Thyroid gland (tissue), 4 donors: ENCODE data around the gene POLR2B. TPM values are rescaled to one million over a fixed set of nuclear protein-coding genes. Genes with fewer than 3 reads are reported as not detected.

ENCODE experiments used
- DNase-seq, 2 donors: peaks; one replicate each; pipeline ENCODE4 v3.0.0-alpha.2; 2019
- H3K27ac ChIP-seq, 3 donors: fragments of 200-600 bp; sonication (generic); 1 replicate in 2 of 3; 2 replicates in 1 of 3; pipeline ENCODE4 v1.5.1; 2016 to 2019; ENCODE audit warnings: mild to moderate bottlenecking in 1 of 3, moderate library complexity in 1 of 3
- H3K27me3 ChIP-seq: fragments of 200-600 bp; sonication (generic); one replicate; pipeline ENCODE4 v1.5.1; 2019
- H3K36me3 ChIP-seq, 2 donors: fragments of 200-600 bp; sonication (generic); one replicate each; pipeline ENCODE4 v1.5.1; 2016 to 2019
- H3K4me1 ChIP-seq, 2 donors: fragments of 200-600 bp; sonication (generic); one replicate each; pipeline ENCODE4 v1.5.1; 2017 to 2019
- H3K4me3 ChIP-seq, 3 donors: fragments of 200-600 bp; sonication (generic); replicated peaks in 1 of 3; 1 replicate in 2 of 3; 2 replicates in 1 of 3; pipeline ENCODE4 v1.5.1; 2016; ENCODE audit warnings: mild to moderate bottlenecking in 1 of 3
- H3K9me3 ChIP-seq: fragments of 200-600 bp; sonication (generic); one replicate; pipeline ENCODE4 v1.5.1; 2017
- CTCF ChIP-seq, 6 experiments: fragments of 200-600 bp in 3 of 6; fragments of 450-650 bp in 3 of 6; sonication (generic) in 3 of 6; IDR thresholded peaks; one replicate each; pipeline ENCODE4 v1.5.1; 2016 to 2019; ENCODE audit warnings: antibody characterized with exemption in 6 of 6, mild to moderate bottlenecking in 2 of 6, inconsistent platforms in 1 of 6, moderate library complexity in 1 of 6
- POLR2A ChIP-seq, 2 donors: fragments of 450-650 bp; IDR thresholded peaks; one replicate each; pipeline ENCODE4 v1.6.1; 2017; ENCODE audit warnings: antibody characterized with exemption in 2 of 2, mild to moderate bottlenecking in 2 of 2, moderate library complexity in 1 of 2
- WGBS, 2 donors: methylation state at CpG; one replicate each; pipeline ENCODE4 v1.1.5; 2017; 5-methylcytosine and 5-hydroxymethylcytosine counted together
- intact Hi-C: fragments of 100-400 bp; cut with DNase I; formaldehyde crosslinking; loops from one replicate; pipeline ENCODE4 v1.15.1; 2023
- total RNA-seq, 4 donors: library from RNA; depleted of rRNA; stranded (reverse); fragments of >200 nt; gene quantifications; one replicate each; pipeline ENCODE4 v1.2.3, GENCODE V29; 2016

The POLR2B gene
- total RNA-seq, 4 donors from 2014 or later, result 82.1 to 111 (median 84.2) TPM

GRCh38 chr4:57063518-57063917 lies 84.8 kb downstream of the POLR2B start:
- Histone ChIP-seq H3K36me3 (no peaks in the 10 kb centered on the region), H3K4me3 (no peak overlapping the region), H3K9me3 (no peaks in the 10 kb centered on the region), H3K4me1 (peaks cover 22 to 40% of the 10 kb centered on the region in 2 donors), H3K27me3 (no peaks in the 10 kb centered on the region), H3K27ac (peak overlapping the region; percentile 57 to 93 (median 72))
- WGBS, 2 donors, result 68 to 88% methylated on average over 1 of the region's 1 CpG
- intact Hi-C loops, result no loop called here
- no peak for TF ChIP-seq CTCF (IDR thresholded peaks at IDR 0.05)
- peak in 1 of 2 donors; percentile 9 for TF ChIP-seq POLR2A (IDR thresholded peaks at IDR 0.05)
- DNase-seq, result no peak

- no peaks in the 10 kb centered on the region for H3K27me3 ChIP-seq
- peaks cover 22 to 40% of the 10 kb centered on the region in 2 donors for H3K4me1 ChIP-seq
- H3K27ac ChIP-seq, result peak overlapping the region in 2 of 3 donors; percentile 72 to 93
- no peaks in the 10 kb centered on the region for H3K9me3 ChIP-seq
- TF ChIP-seq POLR2A (IDR thresholded peaks at IDR 0.05) (no peak), CTCF (IDR thresholded peaks at IDR 0.05) (no peak)
- H3K4me3 ChIP-seq, result no peak overlapping the region
- WGBS, 2 donors, result 61 to 72% methylated on average over 2 of the region's 2 CpGs
- intact Hi-C loops, result no loop called here
- DNase-seq, result no peak
- H3K36me3 ChIP-seq, result no peaks in the 10 kb centered on the region
Observed at GRCh38 chr4:57064120-57064519, 85.4 kb downstream of the POLR2B start.

DNA sequence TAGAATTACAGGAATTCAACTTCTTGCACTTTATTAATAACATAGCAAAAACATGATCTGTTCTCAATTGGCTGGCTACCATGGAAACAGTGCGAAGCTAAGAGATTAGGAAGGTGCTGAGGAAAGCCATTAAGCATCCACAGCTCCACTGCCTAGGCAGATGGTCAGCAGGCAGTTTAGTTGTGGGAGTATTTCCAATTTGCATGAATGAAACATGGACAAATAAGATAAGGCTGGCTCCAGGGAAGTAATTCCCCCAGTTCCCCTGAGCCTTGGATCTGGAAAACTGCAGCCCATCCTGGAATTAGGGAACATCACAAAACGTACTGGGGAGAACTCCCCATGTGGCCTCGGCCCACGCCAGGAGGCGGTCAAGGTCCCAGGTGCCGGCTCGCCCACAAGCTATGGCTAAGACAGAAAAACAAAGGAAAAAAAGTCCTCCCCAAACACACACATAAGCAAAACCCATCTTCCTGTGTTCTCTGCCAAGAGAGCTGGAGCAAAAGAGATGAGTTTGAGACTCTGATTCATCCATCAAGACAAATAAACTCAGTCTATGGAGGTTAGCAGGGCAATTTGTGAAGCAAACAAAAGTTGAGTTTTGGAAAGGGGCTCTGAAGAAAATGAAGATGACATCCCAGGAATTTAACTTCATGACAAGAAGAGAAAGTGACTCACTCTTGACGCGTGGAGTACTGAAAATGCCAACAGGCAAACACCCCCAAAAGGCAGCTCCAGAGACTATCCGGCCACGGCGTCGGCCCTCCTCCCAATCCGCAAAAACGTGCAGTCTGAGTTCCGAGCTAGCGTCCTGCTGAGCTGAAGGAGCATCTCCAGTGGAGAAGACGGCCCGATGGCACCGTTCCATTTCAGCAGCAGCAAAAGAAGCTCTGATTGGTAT lies 86.4 kb downstream of the POLR2B start:
- Histone ChIP-seq H3K36me3 (no peaks in the 10 kb centered on the region), H3K4me1 (peaks cover 22 to 40% of the 10 kb centered on the region in 2 donors), H3K27ac (peak overlapping the region in 2 of 3 donors; percentile 72 to 93), H3K4me3 (no peak overlapping the region), H3K27me3 (no peaks in the 10 kb centered on the region), H3K9me3 (no peaks in the 10 kb centered on the region)
- DNase-seq, result peak; percentile 20 to 31
- TF ChIP-seq CTCF (IDR thresholded peaks at IDR 0.05) (no peak), POLR2A (IDR thresholded peaks at IDR 0.05) (no peak)
- WGBS, 2 donors, result 65 to 75% methylated on average over 17 to 20 of the region's 20 CpGs
- intact Hi-C loops, result no loop called here

DNA sequence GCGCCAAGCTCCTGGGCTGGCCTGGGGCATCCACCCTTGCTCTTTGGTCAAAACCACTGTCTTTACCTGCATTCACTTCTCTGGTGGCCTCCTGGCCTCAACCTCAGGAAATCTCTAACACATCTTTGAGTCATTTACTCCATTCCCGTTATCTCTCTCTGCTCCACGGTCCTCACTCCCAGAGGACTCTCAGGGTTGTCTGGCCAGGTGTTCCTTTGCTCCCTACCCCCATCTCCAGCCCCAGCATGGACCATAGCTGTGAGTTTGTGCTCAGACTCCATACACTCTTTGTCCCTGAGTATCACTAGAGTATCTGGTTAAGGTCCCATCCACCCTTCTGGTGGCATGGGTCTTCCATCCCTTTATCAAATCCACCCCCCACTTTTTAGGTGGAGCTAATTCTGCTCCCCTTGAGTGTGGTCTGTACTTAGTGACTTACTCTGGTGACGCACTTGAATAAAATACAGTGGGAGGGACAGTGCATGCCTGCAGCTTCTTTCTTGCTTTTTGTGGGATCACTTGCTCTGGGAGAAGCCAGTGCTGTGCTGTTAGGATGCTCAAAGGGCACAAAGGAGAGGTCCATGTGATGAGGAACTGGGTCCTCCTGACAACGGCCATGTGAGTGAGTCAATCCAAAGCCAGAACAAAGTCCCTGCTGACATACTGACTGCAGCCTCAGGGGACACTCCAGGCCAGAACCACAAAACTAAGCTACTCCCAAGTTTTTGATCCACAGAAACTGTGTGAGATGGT lies 87.2 kb downstream of the POLR2B start:
- 76 to 79% methylated on average over 5 of the region's 5 CpGs for WGBS, 2 donors

More for the DNA sequence above, 87.2 kb downstream of the POLR2B start:
- H3K27ac ChIP-seq, result peak overlapping the region in 2 of 3 donors; percentile 70 to 72
- no peaks in the 10 kb centered on the region for H3K36me3 ChIP-seq
- TF ChIP-seq CTCF (IDR thresholded peaks at IDR 0.05) (no peak), POLR2A (IDR thresholded peaks at IDR 0.05) (no peak)
- H3K27me3 ChIP-seq, result no peaks in the 10 kb centered on the region
- no peak overlapping the region for H3K4me3 ChIP-seq
- DNase-seq, result no peak
- H3K4me1 ChIP-seq, result peaks cover 22 to 44% of the 10 kb centered on the region in 2 donors
- H3K9me3 ChIP-seq, result no peaks in the 10 kb centered on the region
- intact Hi-C loops, result no loop called here
